ENCODE results near the gene BANF2. TPM values are rescaled to one million over a fixed set of nuclear protein-coding genes. Genes with fewer than 3 reads are reported as not detected.

Gene BANF2
- total and polyA plus RNA-seq, 2 experiments from 2014 or later: not detected

GRCh38 chr20:17748279-17748678, 48.5 kb downstream of the BANF2 start:
- no peaks in the 10 kb centered on the region for H3K79me2 ChIP-seq
- H3K4me2 ChIP-seq: no peak overlapping the region
- no peak for TF ChIP-seq EZH2phosphoT487 (IDR thresholded peaks at IDR 0.05; ENCODE audit: low read depth, severe bottlenecking, unreplicated experiment)
- TF ChIP-seq CTCF (IDR thresholded peaks at IDR 0.05; ENCODE audit: poor library complexity): no peak
- no peak for TF ChIP-seq EZH2 (IDR thresholded peaks at IDR 0.05; ENCODE audit: borderline replicate concordance)
- no peak overlapping the region for H2AFZ ChIP-seq
- no peak overlapping the region for H3K27ac ChIP-seq
- no peaks in the 10 kb centered on the region for H3K36me3 ChIP-seq (replicated peaks; ENCODE audit: insufficient read depth, low read depth)
- H4K20me1 ChIP-seq (ENCODE audit: insufficient read depth, poor library complexity, severe bottlenecking): no peaks in the 10 kb centered on the region
- no peak overlapping the region for H3K4me3 ChIP-seq
- no peaks in the 10 kb centered on the region for H3K9me2 ChIP-seq (replicated peaks; ENCODE audit: insufficient read depth)
- no peaks in the 10 kb centered on the region for H3K4me1 ChIP-seq (ENCODE audit: insufficient read depth)
- DNase-seq (ENCODE audit: low spot score): no peak
- 92% methylated on average over 5 of the region's 5 CpGs for WGBS (ENCODE audit: low lambda C conversion rate, missing lambda C conversion rate)
- no peaks in the 10 kb centered on the region for H3K27me3 ChIP-seq
- H3K9me3 ChIP-seq (ENCODE audit: low read depth): no peaks in the 10 kb centered on the region

- Histone ChIP-seq H3K9me3 (ENCODE audit: low read depth) (no peaks in the 10 kb centered on the region), H3K4me3 (no peak overlapping the region), H3K4me2 (no peak overlapping the region), H4K20me1 (ENCODE audit: insufficient read depth, poor library complexity, severe bottlenecking) (no peaks in the 10 kb centered on the region), H2AFZ (no peak overlapping the region), H3K4me1 (ENCODE audit: insufficient read depth) (no peaks in the 10 kb centered on the region), H3K9me2 (replicated peaks; ENCODE audit: insufficient read depth) (no peaks in the 10 kb centered on the region), H3K27me3 (no peaks in the 10 kb centered on the region), H3K27ac (no peak overlapping the region), H3K79me2 (no peaks in the 10 kb centered on the region), H3K36me3 (replicated peaks; ENCODE audit: insufficient read depth, low read depth) (no peaks in the 10 kb centered on the region)
- DNase-seq (ENCODE audit: low spot score): no peak
- WGBS (ENCODE audit: low lambda C conversion rate, missing lambda C conversion rate): 78% methylated on average over 5 of the region's 5 CpGs
- TF ChIP-seq CTCF (IDR thresholded peaks at IDR 0.05; ENCODE audit: poor library complexity) (no peak), EZH2phosphoT487 (IDR thresholded peaks at IDR 0.05; ENCODE audit: low read depth, severe bottlenecking, unreplicated experiment) (no peak), EZH2 (IDR thresholded peaks at IDR 0.05; ENCODE audit: borderline replicate concordance) (no peak)
These were observed 49.8 kb downstream of the BANF2 start for GRCh38 chr20:17749626-17749977.

- no peaks in the 10 kb centered on the region for H3K27me3 ChIP-seq
- H4K20me1 ChIP-seq (ENCODE audit: insufficient read depth, poor library complexity, severe bottlenecking): no peaks in the 10 kb centered on the region
- no peak overlapping the region for H3K4me3 ChIP-seq
- no peak overlapping the region for H2AFZ ChIP-seq
- no peaks in the 10 kb centered on the region for H3K36me3 ChIP-seq (replicated peaks; ENCODE audit: insufficient read depth, low read depth)
- no peaks in the 10 kb centered on the region for H3K4me1 ChIP-seq (ENCODE audit: insufficient read depth)
- no peak overlapping the region for H3K4me2 ChIP-seq
- DNase-seq (ENCODE audit: low spot score): no peak
- H3K79me2 ChIP-seq: no peaks in the 10 kb centered on the region
- no peaks in the 10 kb centered on the region for H3K9me2 ChIP-seq (replicated peaks; ENCODE audit: insufficient read depth)
- no peak overlapping the region for H3K27ac ChIP-seq
- TF ChIP-seq EZH2phosphoT487 (IDR thresholded peaks at IDR 0.05; ENCODE audit: low read depth, severe bottlenecking, unreplicated experiment) (no peak), CTCF (IDR thresholded peaks at IDR 0.05; ENCODE audit: poor library complexity) (no peak), EZH2 (IDR thresholded peaks at IDR 0.05; ENCODE audit: borderline replicate concordance) (no peak)
- 87% methylated on average over 15 of the region's 15 CpGs for WGBS (ENCODE audit: low lambda C conversion rate, missing lambda C conversion rate)
- H3K9me3 ChIP-seq (ENCODE audit: low read depth): no peaks in the 10 kb centered on the region
These were observed 50.4 kb downstream of the BANF2 start for GRCh38 chr20:17749978-17750721.

All from hepatocyte (in vitro differentiated cells).